Sigmoid colon (tissue), 4 donors: ENCODE results near the gene GIN1.
"Not testable (repeated sequence)": the region's sequence is repeated elsewhere in the genome, so short reads cannot be mapped to it uniquely, and the experiment has no call there.

Source experiments
- EP300 ChIP-seq, 4 donors: sonication (generic); formaldehyde crosslinking; IDR thresholded peaks; one replicate each; pipeline ENCODE4 v1.6.1; 2017; ENCODE audit warnings: antibody characterized with exemption in 4 of 4
- POLR2A ChIP-seq, 2 donors: fragments of 450-650 bp; IDR thresholded peaks; one replicate each; pipeline ENCODE4 v1.6.1; 2016; ENCODE audit warnings: antibody characterized with exemption in 2 of 2, mild to moderate bottlenecking in 2 of 2, moderate library complexity in 2 of 2
- POLR2AphosphoS5 ChIP-seq, 4 donors: sonication (generic); formaldehyde crosslinking; IDR thresholded peaks; one replicate each; pipeline ENCODE4 v1.6.1; 2017; ENCODE audit warnings: antibody characterized with exemption in 4 of 4
- TF ChIP-seq, protein P1 (sequence below), 4 experiments: fragments of 450-650 bp in 3 of 4; fragments of 200-600 bp in 1 of 4; IDR thresholded peaks; one replicate each; pipeline ENCODE4 v1.5.1; 2016 to 2019; ENCODE audit warnings: antibody characterized with exemption in 4 of 4, mild to moderate bottlenecking in 3 of 4, moderate library complexity in 2 of 4

DNA sequence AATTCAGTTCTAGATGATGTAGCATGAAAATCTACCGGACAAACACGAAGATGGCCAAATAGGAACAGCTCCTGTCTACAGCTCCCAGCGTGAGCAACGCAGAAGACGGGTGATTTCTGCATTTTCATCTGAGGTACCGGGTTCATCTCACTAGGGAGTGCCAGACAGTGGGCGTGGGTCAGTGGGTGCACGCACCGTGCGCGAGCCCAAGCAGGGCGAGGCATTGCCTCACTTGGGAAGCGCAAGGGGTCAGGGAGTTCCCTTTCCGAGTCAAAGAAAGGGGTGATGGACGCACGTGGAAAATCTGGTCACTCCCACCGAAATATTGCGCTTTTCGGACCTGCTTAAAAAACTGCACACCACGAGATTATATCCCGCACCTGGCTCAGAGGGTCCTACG is 73.2 kb downstream of the GIN1 start:
- TF ChIP-seq, protein P1, sequence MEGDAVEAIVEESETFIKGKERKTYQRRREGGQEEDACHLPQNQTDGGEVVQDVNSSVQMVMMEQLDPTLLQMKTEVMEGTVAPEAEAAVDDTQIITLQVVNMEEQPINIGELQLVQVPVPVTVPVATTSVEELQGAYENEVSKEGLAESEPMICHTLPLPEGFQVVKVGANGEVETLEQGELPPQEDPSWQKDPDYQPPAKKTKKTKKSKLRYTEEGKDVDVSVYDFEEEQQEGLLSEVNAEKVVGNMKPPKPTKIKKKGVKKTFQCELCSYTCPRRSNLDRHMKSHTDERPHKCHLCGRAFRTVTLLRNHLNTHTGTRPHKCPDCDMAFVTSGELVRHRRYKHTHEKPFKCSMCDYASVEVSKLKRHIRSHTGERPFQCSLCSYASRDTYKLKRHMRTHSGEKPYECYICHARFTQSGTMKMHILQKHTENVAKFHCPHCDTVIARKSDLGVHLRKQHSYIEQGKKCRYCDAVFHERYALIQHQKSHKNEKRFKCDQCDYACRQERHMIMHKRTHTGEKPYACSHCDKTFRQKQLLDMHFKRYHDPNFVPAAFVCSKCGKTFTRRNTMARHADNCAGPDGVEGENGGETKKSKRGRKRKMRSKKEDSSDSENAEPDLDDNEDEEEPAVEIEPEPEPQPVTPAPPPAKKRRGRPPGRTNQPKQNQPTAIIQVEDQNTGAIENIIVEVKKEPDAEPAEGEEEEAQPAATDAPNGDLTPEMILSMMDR (IDR thresholded peaks at IDR 0.05): not testable (repeated sequence)
- not testable (repeated sequence) for TF ChIP-seq POLR2A, EP300, POLR2AphosphoS5 (IDR thresholded peaks at IDR 0.05)
